ENCODE measurements around the gene FAM131C.
"Not testable (repeated sequence)": the region's sequence is repeated elsewhere in the genome, so short reads cannot be mapped to it uniquely, and the experiment has no call there.

FAM131C gene

GRCh38 chr1:16116625-16117024 is 43.2 kb upstream of the FAM131C start:
- no peaks in the 10 kb centered on the region for H3K79me2 ChIP-seq (ENCODE audit: control insufficient read depth, insufficient read depth, low read length, unreplicated experiment)
- H3K4me1 ChIP-seq (ENCODE audit: control insufficient read depth, insufficient read depth, low read length, unreplicated experiment) = peaks cover under 1% of the 10 kb centered on the region
- H2AFZ ChIP-seq (ENCODE audit: low read length, unreplicated experiment) = no peak overlapping the region
- H3K27me3 ChIP-seq (ENCODE audit: insufficient read depth, low read length) = no peaks in the 10 kb centered on the region
- no peak overlapping the region for H3K27ac ChIP-seq (ENCODE audit: low read depth, low read length)
- H3K36me3 ChIP-seq (ENCODE audit: insufficient read depth, low read length) = no peaks in the 10 kb centered on the region
- H3K4me3 ChIP-seq (ENCODE audit: low read depth, low read length) = no peak overlapping the region

GRCh38 chr1:16116002-16116401 is 42.6 kb upstream of the FAM131C start:
- Histone ChIP-seq H3K4me1 (ENCODE audit: control insufficient read depth, insufficient read depth, low read length, unreplicated experiment) (no peaks in the 10 kb centered on the region), H3K27ac (ENCODE audit: low read depth, low read length) (no peak overlapping the region), H3K4me3 (ENCODE audit: low read depth, low read length) (no peak overlapping the region), H3K79me2 (ENCODE audit: control insufficient read depth, insufficient read depth, low read length, unreplicated experiment) (no peaks in the 10 kb centered on the region), H2AFZ (ENCODE audit: low read length, unreplicated experiment) (no peak overlapping the region), H3K36me3 (ENCODE audit: insufficient read depth, low read length) (no peaks in the 10 kb centered on the region), H3K27me3 (ENCODE audit: insufficient read depth, low read length) (no peaks in the 10 kb centered on the region)

GRCh38 chr1:16115468-16115983 is 42.1 kb upstream of the FAM131C start:
- Histone ChIP-seq H3K36me3 (ENCODE audit: insufficient read depth, low read length) (no peaks in the 10 kb centered on the region), H3K4me3 (ENCODE audit: low read depth, low read length) (no peak overlapping the region), H3K27me3 (ENCODE audit: insufficient read depth, low read length) (no peaks in the 10 kb centered on the region), H3K79me2 (ENCODE audit: control insufficient read depth, insufficient read depth, low read length, unreplicated experiment) (no peaks in the 10 kb centered on the region), H3K4me1 (ENCODE audit: control insufficient read depth, insufficient read depth, low read length, unreplicated experiment) (no peaks in the 10 kb centered on the region), H2AFZ (ENCODE audit: low read length, unreplicated experiment) (no peak overlapping the region), H3K27ac (ENCODE audit: low read depth, low read length) (no peak overlapping the region)

GRCh38 chr1:16114527-16115467 is 41.3 kb upstream of the FAM131C start:
- Histone ChIP-seq H3K27me3 (ENCODE audit: insufficient read depth, low read length) (no peaks in the 10 kb centered on the region), H2AFZ (ENCODE audit: low read length, unreplicated experiment) (no peak overlapping the region), H3K36me3 (ENCODE audit: insufficient read depth, low read length) (no peaks in the 10 kb centered on the region), H3K79me2 (ENCODE audit: control insufficient read depth, insufficient read depth, low read length, unreplicated experiment) (no peaks in the 10 kb centered on the region), H3K4me3 (ENCODE audit: low read depth, low read length) (no peak overlapping the region), H3K27ac (ENCODE audit: low read depth, low read length) (no peak overlapping the region), H3K4me1 (ENCODE audit: control insufficient read depth, insufficient read depth, low read length, unreplicated experiment) (no peaks in the 10 kb centered on the region)

- Histone ChIP-seq H3K4me1 (ENCODE audit: control insufficient read depth, insufficient read depth, low read length, unreplicated experiment) (no peaks in the 10 kb centered on the region), H3K27ac (ENCODE audit: low read depth, low read length) (no peak overlapping the region), H3K4me3 (ENCODE audit: low read depth, low read length) (no peak overlapping the region), H3K36me3 (ENCODE audit: insufficient read depth, low read length) (no peaks in the 10 kb centered on the region), H3K27me3 (ENCODE audit: insufficient read depth, low read length) (no peaks in the 10 kb centered on the region), H2AFZ (ENCODE audit: low read length, unreplicated experiment) (no peak overlapping the region), H3K79me2 (ENCODE audit: control insufficient read depth, insufficient read depth, low read length, unreplicated experiment) (no peaks in the 10 kb centered on the region)
Observed at GRCh38 chr1:16112596-16113555, 39.4 kb upstream of the FAM131C start.

GRCh38 chr1:16111771-16112595 is 38.5 kb upstream of the FAM131C start:
- no peak overlapping the region for H2AFZ ChIP-seq (ENCODE audit: low read length, unreplicated experiment)
- H3K4me1 ChIP-seq (ENCODE audit: control insufficient read depth, insufficient read depth, low read length, unreplicated experiment) = no peaks in the 10 kb centered on the region
- H3K79me2 ChIP-seq (ENCODE audit: control insufficient read depth, insufficient read depth, low read length, unreplicated experiment) = no peaks in the 10 kb centered on the region
- no peaks in the 10 kb centered on the region for H3K27me3 ChIP-seq (ENCODE audit: insufficient read depth, low read length)
- H3K4me3 ChIP-seq (ENCODE audit: low read depth, low read length) = no peak overlapping the region
- no peaks in the 10 kb centered on the region for H3K36me3 ChIP-seq (ENCODE audit: insufficient read depth, low read length)
- no peak overlapping the region for H3K27ac ChIP-seq (ENCODE audit: low read depth, low read length)

GRCh38 chr1:16110884-16111283 is 37.4 kb upstream of the FAM131C start:
- no peaks in the 10 kb centered on the region for H3K36me3 ChIP-seq (ENCODE audit: insufficient read depth, low read length)
- H3K4me1 ChIP-seq (ENCODE audit: control insufficient read depth, insufficient read depth, low read length, unreplicated experiment) = no peaks in the 10 kb centered on the region
- H3K27me3 ChIP-seq (ENCODE audit: insufficient read depth, low read length) = no peaks in the 10 kb centered on the region
- H3K4me3 ChIP-seq (ENCODE audit: low read depth, low read length) = no peak overlapping the region
- H2AFZ ChIP-seq (ENCODE audit: low read length, unreplicated experiment) = no peak overlapping the region
- H3K79me2 ChIP-seq (ENCODE audit: control insufficient read depth, insufficient read depth, low read length, unreplicated experiment) = no peaks in the 10 kb centered on the region
- no peak overlapping the region for H3K27ac ChIP-seq (ENCODE audit: low read depth, low read length)

GRCh38 chr1:16110456-16110855 is 37.0 kb upstream of the FAM131C start:
- H3K27ac ChIP-seq (ENCODE audit: low read depth, low read length) = no peak overlapping the region
- no peak overlapping the region for H3K4me3 ChIP-seq (ENCODE audit: low read depth, low read length)
- H3K27me3 ChIP-seq (ENCODE audit: insufficient read depth, low read length) = no peaks in the 10 kb centered on the region
- H3K79me2 ChIP-seq (ENCODE audit: control insufficient read depth, insufficient read depth, low read length, unreplicated experiment) = no peaks in the 10 kb centered on the region
- H3K36me3 ChIP-seq (ENCODE audit: insufficient read depth, low read length) = no peaks in the 10 kb centered on the region
- no peak overlapping the region for H2AFZ ChIP-seq (ENCODE audit: low read length, unreplicated experiment)
- no peaks in the 10 kb centered on the region for H3K4me1 ChIP-seq (ENCODE audit: control insufficient read depth, insufficient read depth, low read length, unreplicated experiment)

GRCh38 chr1:16109571-16109970 is 36.1 kb upstream of the FAM131C start:
- Histone ChIP-seq H2AFZ (ENCODE audit: low read length, unreplicated experiment) (no peak overlapping the region), H3K79me2 (ENCODE audit: control insufficient read depth, insufficient read depth, low read length, unreplicated experiment) (no peaks in the 10 kb centered on the region), H3K4me1 (ENCODE audit: control insufficient read depth, insufficient read depth, low read length, unreplicated experiment) (no peaks in the 10 kb centered on the region), H3K27me3 (ENCODE audit: insufficient read depth, low read length) (no peaks in the 10 kb centered on the region), H3K4me3 (ENCODE audit: low read depth, low read length) (no peak overlapping the region), H3K36me3 (ENCODE audit: insufficient read depth, low read length) (no peaks in the 10 kb centered on the region), H3K27ac (ENCODE audit: low read depth, low read length) (no peak overlapping the region)

GRCh38 chr1:16107039-16107438 is 33.6 kb upstream of the FAM131C start:
- not testable (repeated sequence) for H3K79me2 ChIP-seq (ENCODE audit: control insufficient read depth, insufficient read depth, low read length, unreplicated experiment); H3K27ac ChIP-seq (ENCODE audit: low read depth, low read length); H3K4me1 ChIP-seq (ENCODE audit: control insufficient read depth, insufficient read depth, low read length, unreplicated experiment); H3K27me3 ChIP-seq (ENCODE audit: insufficient read depth, low read length); H2AFZ ChIP-seq (ENCODE audit: low read length, unreplicated experiment); H3K36me3 ChIP-seq (ENCODE audit: insufficient read depth, low read length); H3K4me3 ChIP-seq (ENCODE audit: low read depth, low read length)

All from ACC112 (cell line).